ENCODE results near the gene UNC45B.
"Not testable (repeated sequence)": the region's sequence is repeated elsewhere in the genome, so short reads cannot be mapped to it uniquely, and the experiment has no call there.

- TF ChIP-seq CTCF (IDR thresholded peaks at IDR 0.05; ENCODE audit: poor library complexity, severe bottlenecking); POLR2AphosphoS5 (IDR thresholded peaks at IDR 0.05): not testable (repeated sequence)
Observed at GRCh38 chr17:35234315-35234714, 86.7 kb downstream of the UNC45B start.
